SKM-1 treated with dmso at 0.1 percent for 144 hours (cell line): Measurements from ENCODE around the gene SMIM1.
"Not testable (repeated sequence)": the region's sequence is repeated elsewhere in the genome, so short reads cannot be mapped to it uniquely, and the experiment has no call there.

ENCODE experiments used
- DNase-seq: peaks from one replicate; lab custom pipeline; 2025; ENCODE audit not compliant: unreplicated experiment; lab: John Stamatoyannopoulos, UW

SMIM1 gene

GRCh38 chr1:3736131-3736561 lies 36.4 kb upstream of the SMIM1 start:
- DNase-seq, result no peak

DNA sequence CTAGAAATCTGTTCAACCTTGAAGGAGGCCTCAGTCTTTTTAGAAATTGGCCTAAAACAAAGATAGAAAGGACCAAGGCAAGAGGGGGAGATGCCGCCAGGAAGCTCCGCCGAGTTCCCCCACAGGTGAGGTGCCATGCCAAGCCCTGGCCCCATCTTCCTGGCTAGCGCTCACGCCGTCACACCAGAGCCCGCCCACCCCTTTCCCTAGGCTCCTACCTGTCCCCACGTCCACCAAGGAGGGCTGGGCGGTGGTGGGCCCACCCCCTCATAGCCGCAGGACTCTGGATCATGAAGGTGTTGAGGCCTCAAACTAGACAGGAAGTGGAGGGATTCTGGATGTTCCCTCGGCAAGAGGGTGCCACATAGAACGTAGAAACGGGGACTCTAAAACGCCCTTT lies 35.8 kb upstream of the SMIM1 start:
- DNase-seq, result no peak

DNA sequence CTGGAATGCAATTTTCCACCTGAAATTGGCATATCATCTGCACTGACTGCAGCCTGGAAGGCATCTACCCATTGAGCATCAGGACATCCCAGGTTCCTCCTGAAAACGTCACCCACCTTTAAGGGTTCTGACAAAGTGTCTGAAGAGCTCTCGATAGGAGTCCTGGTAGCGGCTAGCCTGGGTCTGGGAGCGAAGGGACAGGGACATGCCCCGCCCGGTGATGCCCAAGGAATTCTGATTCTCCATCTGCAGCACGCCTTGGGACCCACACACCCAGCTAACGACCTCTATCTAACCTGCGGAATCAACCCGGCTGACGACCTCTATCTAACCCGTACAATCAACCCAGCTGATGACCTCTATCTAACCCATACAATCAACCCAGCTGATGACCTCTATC lies 33.6 kb upstream of the SMIM1 start:
- DNase-seq, result no peak

- DNase-seq, result no peak
These were observed 32.5 kb upstream of the SMIM1 start for GRCh38 chr1:3740042-3740441.

GRCh38 chr1:3740752-3741151 lies 31.8 kb upstream of the SMIM1 start:
- DNase-seq, result no peak

DNA sequence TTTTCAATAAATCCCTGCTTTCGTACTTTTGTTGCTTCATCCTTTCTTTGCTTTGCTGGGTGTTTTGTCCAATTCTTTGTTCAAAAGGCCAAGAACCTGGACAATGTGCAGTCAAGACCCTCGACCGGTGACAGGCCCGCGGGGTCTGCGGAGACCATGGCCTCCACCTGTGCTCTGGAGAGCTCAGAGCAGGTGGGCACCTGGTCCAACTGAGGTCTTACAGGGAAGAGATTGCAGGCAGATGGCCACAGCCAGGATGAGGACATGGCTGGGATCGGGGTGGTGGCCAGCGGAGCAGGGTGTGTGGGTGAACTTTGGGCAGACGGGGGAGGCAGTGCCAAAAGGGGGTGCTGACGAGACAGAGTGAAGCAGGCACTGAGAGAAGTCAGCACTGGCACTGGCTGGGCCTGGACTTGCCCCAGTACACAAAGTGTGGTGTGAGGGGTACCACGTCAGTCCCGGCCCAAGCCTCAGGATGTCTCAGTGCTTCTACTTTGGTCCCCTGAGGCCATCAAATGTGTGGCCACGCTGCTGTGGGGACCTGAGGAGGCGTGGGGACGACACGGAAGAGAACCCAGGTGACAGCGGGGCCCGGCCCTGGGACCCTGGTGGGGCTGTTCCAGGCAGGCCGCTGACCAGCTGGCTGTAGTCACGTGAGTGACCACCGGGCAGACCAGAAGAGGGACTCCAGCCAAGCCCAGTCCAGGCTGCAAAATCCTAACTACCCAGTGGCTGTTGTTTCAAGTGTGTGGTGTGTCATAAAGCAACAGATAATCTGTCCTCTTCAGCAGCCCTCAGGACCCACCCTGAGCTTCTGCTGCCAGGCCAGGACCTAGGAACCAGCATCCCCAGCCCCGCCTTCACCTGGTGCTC lies 30.7 kb upstream of the SMIM1 start:
- DNase-seq, result no peak

- DNase-seq, result no peak
These were observed 29.9 kb upstream of the SMIM1 start for GRCh38 chr1:3742439-3743298.

- no peak for DNase-seq
These were observed 29.1 kb upstream of the SMIM1 start for GRCh38 chr1:3743421-3743820.

- DNase-seq, result no peak
These were observed 28.7 kb upstream of the SMIM1 start for GRCh38 chr1:3743826-3744225.

GRCh38 chr1:3744646-3745045 lies 27.9 kb upstream of the SMIM1 start:
- no peak for DNase-seq

DNA sequence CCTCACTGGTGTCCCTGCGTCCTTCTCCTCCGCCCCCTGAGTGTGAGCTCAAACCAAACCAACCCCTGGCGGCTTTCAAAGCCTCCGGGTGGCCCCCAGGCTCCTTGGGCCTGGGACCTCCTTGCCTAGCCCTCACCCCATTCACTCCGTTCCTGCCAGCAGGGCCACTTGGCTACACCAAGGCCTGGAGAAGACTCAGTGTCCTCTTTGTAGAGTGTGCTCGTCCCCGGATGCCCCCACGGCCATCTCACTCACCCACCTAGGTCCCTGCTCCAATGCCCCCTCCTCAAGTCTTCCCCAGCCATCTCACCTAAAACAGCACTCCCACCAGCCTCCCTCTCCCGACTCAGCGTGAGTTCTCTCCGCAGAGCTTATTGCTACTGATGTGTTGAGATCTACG lies 27.5 kb upstream of the SMIM1 start:
- no peak for DNase-seq

DNA sequence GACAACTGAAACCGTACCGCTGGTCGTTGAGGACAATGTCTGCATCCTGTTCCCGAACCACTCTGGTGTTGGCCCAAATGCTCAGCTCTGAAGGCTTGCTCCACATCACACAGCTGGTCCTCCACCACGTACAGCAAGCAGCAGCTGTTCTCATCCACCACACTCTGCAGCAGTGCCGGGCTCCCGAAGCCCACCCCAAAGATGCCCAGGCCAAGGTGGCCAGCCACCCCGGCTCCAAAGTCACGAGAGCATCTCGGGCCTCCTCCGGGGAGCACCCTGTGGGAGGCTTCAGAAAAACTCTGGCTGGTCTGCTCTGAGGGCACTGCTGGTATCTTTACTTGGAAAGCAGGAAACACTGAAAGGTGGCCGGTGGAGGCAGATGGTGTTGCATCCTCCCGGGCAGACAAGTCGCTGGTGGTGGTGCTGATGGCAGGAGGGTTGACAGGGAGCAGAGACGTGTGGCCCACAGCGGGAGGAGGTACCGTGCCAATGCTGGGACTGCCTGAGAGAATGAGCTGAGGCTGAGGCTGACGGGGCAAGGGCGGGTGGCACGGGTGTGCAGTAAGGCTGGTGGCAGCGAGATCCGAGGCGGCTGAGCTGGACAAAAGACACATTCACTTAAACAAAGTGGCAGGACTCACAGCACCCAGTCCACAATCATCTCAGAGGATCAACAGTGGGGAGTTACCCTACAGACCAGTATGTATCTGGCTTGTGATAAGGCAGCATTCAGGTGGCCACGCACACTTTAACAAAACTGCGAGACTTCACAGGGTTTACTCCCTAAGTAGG lies 26.8 kb upstream of the SMIM1 start:
- DNase-seq, result no peak

- no peak for DNase-seq
These were observed 26.1 kb upstream of the SMIM1 start for GRCh38 chr1:3746389-3746829.

DNA sequence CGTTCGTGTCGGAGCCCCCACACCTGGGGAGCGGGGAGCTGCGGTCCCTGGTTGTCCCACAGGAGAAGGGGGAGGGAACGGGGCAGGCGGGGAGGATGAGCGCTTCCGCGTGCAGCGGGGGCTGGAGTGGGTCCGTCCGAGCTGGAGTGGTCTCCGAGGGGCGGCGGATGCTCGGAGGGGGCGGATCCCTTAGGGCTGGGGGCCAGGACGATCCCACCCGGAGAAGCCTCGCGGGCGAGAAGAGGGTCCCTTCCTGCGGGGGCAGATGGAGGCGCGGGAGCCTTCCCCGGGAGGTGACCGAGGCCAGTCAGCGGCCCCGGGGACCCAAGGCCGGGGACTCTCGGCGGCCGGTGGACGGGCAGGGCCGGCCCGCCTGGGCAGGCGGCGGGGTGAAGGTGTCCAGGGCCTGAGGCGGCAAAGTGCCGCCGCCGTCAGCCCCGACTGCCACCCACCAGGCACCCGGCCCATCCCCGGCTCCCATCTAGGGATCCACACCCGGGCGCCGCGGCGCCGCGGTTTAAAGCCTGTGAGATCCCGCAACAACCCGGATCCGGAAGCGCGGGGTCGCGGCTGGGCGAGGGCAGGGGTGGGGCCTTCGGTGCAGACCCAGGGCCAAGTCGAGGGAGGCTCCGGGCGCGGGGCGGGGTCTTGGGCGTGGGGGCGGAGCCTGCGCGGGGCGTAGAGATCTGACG lies 25.6 kb upstream of the SMIM1 start:
- DNase-seq, result no peak

DNA sequence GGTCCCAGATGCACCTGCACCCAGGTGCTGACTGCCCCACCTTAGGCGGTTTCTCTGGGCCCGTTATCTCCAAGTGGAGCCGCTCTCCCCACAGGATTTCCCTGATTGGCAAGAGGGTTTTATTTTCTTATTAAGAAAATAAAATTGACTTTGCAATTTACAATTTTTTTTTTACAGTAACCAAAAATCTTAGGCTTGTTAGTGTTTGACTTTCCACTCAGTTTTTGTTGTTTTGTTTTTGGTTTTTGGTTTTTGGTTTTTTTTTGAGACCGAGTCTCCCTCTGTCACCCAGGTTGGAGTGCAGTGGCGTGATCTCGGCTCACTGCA lies 25.1 kb upstream of the SMIM1 start:
- no peak for DNase-seq

DNA sequence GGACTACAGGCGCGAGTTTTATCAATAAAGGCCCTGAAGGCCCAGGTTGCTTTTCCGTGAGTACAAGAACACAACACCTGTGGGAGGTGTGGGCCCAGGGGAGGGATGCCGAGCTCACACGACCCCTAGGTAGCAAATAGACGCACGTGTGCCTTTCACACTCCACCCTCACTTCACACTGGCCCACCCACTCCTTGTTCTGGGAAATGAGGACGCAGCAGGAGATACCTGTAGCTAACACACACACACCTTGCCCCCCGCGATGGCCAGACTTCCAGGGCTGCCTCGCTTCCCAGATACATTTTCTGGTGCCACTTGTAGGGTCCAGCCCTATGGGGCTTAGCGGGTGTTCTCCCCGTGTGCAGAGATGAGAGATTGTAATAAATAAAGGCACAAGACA lies 24.6 kb upstream of the SMIM1 start:
- DNase-seq, result no peak

GRCh38 chr1:3748316-3748900 lies 24.1 kb upstream of the SMIM1 start:
- DNase-seq, result not testable (repeated sequence)

GRCh38 chr1:3749512-3749911 lies 23.0 kb upstream of the SMIM1 start:
- no peak for DNase-seq

- DNase-seq, result no peak
These were observed 21.8 kb upstream of the SMIM1 start for GRCh38 chr1:3750741-3751140.

DNA sequence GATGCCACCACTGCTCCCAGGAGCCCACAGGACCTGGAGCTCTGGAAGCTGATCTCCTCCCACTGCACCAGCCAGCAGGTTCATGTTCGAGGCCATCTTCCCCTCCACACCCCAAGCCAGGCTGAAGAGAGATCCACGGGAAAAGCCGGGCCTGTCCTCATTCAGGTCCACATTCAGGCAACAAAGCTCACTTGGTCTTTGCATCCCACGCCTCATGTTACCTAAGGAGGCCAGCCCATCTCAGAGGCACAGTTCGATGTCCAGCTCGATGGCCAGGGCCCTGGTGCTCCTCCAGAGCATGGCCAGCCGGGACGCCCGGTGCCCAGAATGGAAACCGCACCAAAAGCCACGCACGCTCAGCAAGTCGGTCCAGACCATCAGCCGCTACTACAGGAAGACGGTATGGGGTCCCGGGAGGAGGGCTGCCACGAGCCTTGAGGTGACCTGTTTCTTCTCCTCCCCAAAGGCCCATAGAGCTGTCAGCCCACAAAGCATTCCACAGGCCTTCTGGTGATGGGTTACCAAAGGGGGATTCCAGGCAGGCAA lies 20.1 kb upstream of the SMIM1 start, which contains the start of gene CCDC27:
Gene CCDC27, plus strand, starts transcription at position 51 of the 546 bp plus-strand sequence. Its CDS starts 32 bp downstream, at position 83.
- DNase-seq, result no peak
